B cell (primary cell): ENCODE measurements around the gene SMIM26. TPM values are rescaled to one million over a fixed set of nuclear protein-coding genes. Genes with fewer than 3 reads are reported as not detected.

Source experiments
- ATAC-seq: fragments of 200-7000 bp; cut with Tn5 transposase; one replicate; pipeline ENCODE4 v1.10.0; 2021; ENCODE audit warnings: low read depth, mild to moderate bottlenecking, moderate number of reproducible peaks, moderate library complexity
- CTCF ChIA-PET: fragments of 350-600 bp; sonication (Branson Sonifier 250); formaldehyde crosslinking; loops from one replicate; lab custom pipeline; 2021; ENCODE audit warnings: antibody characterized with exemption, inconsistent platforms; lab: Charles Lee
- POLR2A ChIA-PET: fragments of 350-600 bp; sonication (Branson Sonifier 250); formaldehyde crosslinking; loops from one replicate; lab custom pipeline; 2021; ENCODE audit warnings: antibody characterized with exemption; lab: Charles Lee
- DNase-seq: peaks from one replicate; pipeline ENCODE4 v3.0.0; 2013
- H2AFZ ChIP-seq: 2 replicates; pipeline ENCODE4 v1.6.1; 2012; ENCODE audit warnings: mild to moderate bottlenecking, low read depth, low read length; ENCODE audit not compliant: insufficient read depth, poor library complexity, severe bottlenecking
- H3K27ac ChIP-seq, 2 donors: 1 replicate in 1 of 2; 2 replicates in 1 of 2; pipeline ENCODE4 v1.5.1; 2012 to 2013; ENCODE audit warnings: low read length in 2 of 2, mild to moderate bottlenecking in 2 of 2, moderate library complexity in 1 of 2
- H3K27me3 ChIP-seq, 4 experiments: fragments of 200-600 bp in 1 of 4; sonication (generic) in 1 of 4; replicated peaks in 1 of 4; 1 replicate in 2 of 4; 2 replicates in 2 of 4; pipeline versions ENCODE4 v1.6.1 to v1.7.0; 2013 to 2016; ENCODE audit warnings: low read length in 3 of 4, mild to moderate bottlenecking in 2 of 4, mixed read lengths in 1 of 4, moderate library complexity in 1 of 4; ENCODE audit not compliant: insufficient read depth in 4 of 4, control insufficient read depth in 3 of 4; ENCODE audit errors: control extremely low read depth in 1 of 4
- H3K36me3 ChIP-seq, 2 experiments: replicated peaks in 1 of 2; 1 replicate in 1 of 2; 2 replicates in 1 of 2; pipeline versions ENCODE4 v1.6.1 to v1.7.1; 2013; ENCODE audit warnings: low read length in 1 of 2; ENCODE audit not compliant: insufficient read depth in 2 of 2, control insufficient read depth in 1 of 2; ENCODE audit errors: control extremely low read depth in 1 of 2, extremely low read depth in 1 of 2
- H3K4me1 ChIP-seq, 2 donors: fragments of 200-600 bp in 1 of 2; sonication (generic) in 1 of 2; 1 replicate in 1 of 2; 2 replicates in 1 of 2; pipeline versions ENCODE4 v1.5.1 to v1.6.1; 2013 to 2017; ENCODE audit warnings: low read length in 2 of 2; ENCODE audit not compliant: control insufficient read depth in 2 of 2, insufficient read depth in 2 of 2
- H3K4me2 ChIP-seq: replicated peaks from 2 replicates; pipeline ENCODE3; 2012; ENCODE audit warnings: mild to moderate bottlenecking, low read depth, low read length; ENCODE audit not compliant: poor library complexity, severe bottlenecking
- H3K4me3 ChIP-seq, 5 experiments: fragments of 200-600 bp in 1 of 5; sonication (generic) in 1 of 5; 1 replicate in 3 of 5; 2 replicates in 2 of 5; pipeline versions ENCODE4 v1.5.1 to v1.7.0; 2011 to 2016; ENCODE audit warnings: low read length in 4 of 5, mild to moderate bottlenecking in 4 of 5, low read depth in 2 of 5, control low read depth in 1 of 5, moderate library complexity in 1 of 5; ENCODE audit not compliant: insufficient read depth in 1 of 5; ENCODE audit errors: control extremely low read depth in 1 of 5, extremely low read depth in 1 of 5
- H3K79me2 ChIP-seq: fragments of 200-600 bp; sonication (generic); one replicate; pipeline ENCODE4 v1.6.0; 2016; ENCODE audit warnings: low read length; ENCODE audit not compliant: control insufficient read depth, insufficient read depth
- H3K9ac ChIP-seq: fragments of 200-600 bp; sonication (generic); 2 replicates; pipeline ENCODE4 v1.6.1; 2017; ENCODE audit warnings: mild to moderate bottlenecking, low read length, moderate library complexity
- H3K9me3 ChIP-seq, 3 donors: one replicate each; pipeline versions ENCODE4 v1.6.1 to v1.7.1; 2013; ENCODE audit warnings: low read length in 2 of 3; ENCODE audit not compliant: control insufficient read depth in 2 of 3, insufficient read depth in 1 of 3; ENCODE audit errors: control extremely low read depth in 1 of 3
- H4K20me1 ChIP-seq: 2 replicates; pipeline ENCODE4 v1.6.0; 2012; ENCODE audit warnings: mild to moderate bottlenecking, low read length; ENCODE audit not compliant: insufficient read depth, control insufficient read depth, poor library complexity, severe bottlenecking
- H3K27ac Mint-ChIP-seq: one replicate; pipeline ENCODE4 v1.8.0; 2021; ENCODE audit warnings: mixed read lengths
- H3K27me3 Mint-ChIP-seq: one replicate; pipeline ENCODE4 v1.8.0; 2021; ENCODE audit warnings: mixed read lengths
- H3K4me1 Mint-ChIP-seq: one replicate; pipeline ENCODE4 v1.8.0; 2021; ENCODE audit warnings: mixed read lengths
- H3K4me3 Mint-ChIP-seq: one replicate; pipeline ENCODE4 v1.8.0; 2021; ENCODE audit warnings: mixed read lengths
- H3K9me3 Mint-ChIP-seq: one replicate; pipeline ENCODE4 v1.8.0; 2022; ENCODE audit warnings: mixed read lengths; ENCODE audit not compliant: insufficient read depth
- EZH2 ChIP-seq: IDR thresholded peaks from 2 replicates; pipeline ENCODE4 v1.6.1; 2012; ENCODE audit warnings: borderline replicate concordance, low read depth, mild to moderate bottlenecking, moderate library complexity, low read length; ENCODE audit not compliant: insufficient read depth, poor library complexity, severe bottlenecking
- WGBS: methylation state at CpG from one replicate; pipeline ENCODE4 v1.1.5; 2013; ENCODE audit warnings: missing lambda C conversion rate; ENCODE audit not compliant: insufficient coverage; 5-methylcytosine and 5-hydroxymethylcytosine counted together
- intact Hi-C: fragments of 100-400 bp; cut with micrococcal nuclease; formaldehyde crosslinking; loops from one replicate; pipeline ENCODE4 v1.10.0; 2022
- polyA plus RNA-seq: library from polyadenylated mRNA; depleted of rRNA; stranded (reverse); fragments of >200 nt; gene quantifications from 2 replicates; pipeline ENCODE4 v1.2.3, GENCODE V29; 2012
- total RNA-seq, 2 donors: library from RNA; stranded (reverse); fragments of 120-200 nt in 1 of 2; gene quantifications; 1 replicate in 1 of 2; 2 replicates in 1 of 2; pipeline versions ENCODE4 v1.2.3 to v1.2.4, GENCODE V29; 2013 to 2022
- TF ChIP-seq, protein P1 (sequence below): fragments of 200-600 bp; IDR thresholded peaks from one replicate; pipeline ENCODE4 v1.8.0; 2022; ENCODE audit warnings: antibody characterized with exemption, mild to moderate bottlenecking

SMIM26 gene
- total and polyA plus RNA-seq, 2 donors (not counting 1 experiment from before 2014, with no cell fraction given): 47.7 to 100 TPM

DNA sequence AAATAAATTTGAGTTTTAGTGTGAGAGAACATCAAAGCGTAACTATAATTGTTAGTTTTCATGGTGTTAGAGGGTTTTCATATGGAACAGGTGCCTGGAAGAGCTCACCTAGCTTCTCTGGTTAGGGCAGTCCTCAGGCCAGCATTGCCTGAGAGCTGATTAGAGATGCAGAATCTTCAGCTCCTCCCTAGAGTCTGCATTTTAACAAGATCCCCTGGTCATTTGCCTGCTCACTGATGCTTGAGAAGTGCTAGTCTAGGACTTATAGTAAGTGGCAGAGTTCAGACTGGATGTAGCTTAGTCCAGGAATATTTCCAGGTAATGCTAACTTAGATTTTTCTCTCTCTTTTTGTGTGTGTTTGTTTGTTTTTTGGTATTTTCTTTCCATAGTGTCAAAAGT, 21.7 kb upstream of the SMIM26 start:
- no peak overlapping the region for H2AFZ ChIP-seq
- POLR2A ChIA-PET: no interaction called here
- no peaks in the 10 kb centered on the region for H4K20me1 ChIP-seq
- DNase-seq: no peak
- no peak overlapping the region for H3K9ac ChIP-seq
- H3K27me3 ChIP-seq: no peaks in the 10 kb centered on the region
- peaks cover 12 to 60% of the 10 kb centered on the region in 2 experiments for H3K36me3 ChIP-seq
- WGBS: 100% methylated on average over 1 of the region's 1 CpG
- no peaks in the 10 kb centered on the region for H3K9me3 Mint-ChIP-seq
- H3K4me1 ChIP-seq: no peaks in the 10 kb centered on the region
- H3K79me2 ChIP-seq: no peaks in the 10 kb centered on the region
- H3K4me3 Mint-ChIP-seq: no peak overlapping the region
- no peak for TF ChIP-seq EZH2
- TF ChIP-seq, protein P1, sequence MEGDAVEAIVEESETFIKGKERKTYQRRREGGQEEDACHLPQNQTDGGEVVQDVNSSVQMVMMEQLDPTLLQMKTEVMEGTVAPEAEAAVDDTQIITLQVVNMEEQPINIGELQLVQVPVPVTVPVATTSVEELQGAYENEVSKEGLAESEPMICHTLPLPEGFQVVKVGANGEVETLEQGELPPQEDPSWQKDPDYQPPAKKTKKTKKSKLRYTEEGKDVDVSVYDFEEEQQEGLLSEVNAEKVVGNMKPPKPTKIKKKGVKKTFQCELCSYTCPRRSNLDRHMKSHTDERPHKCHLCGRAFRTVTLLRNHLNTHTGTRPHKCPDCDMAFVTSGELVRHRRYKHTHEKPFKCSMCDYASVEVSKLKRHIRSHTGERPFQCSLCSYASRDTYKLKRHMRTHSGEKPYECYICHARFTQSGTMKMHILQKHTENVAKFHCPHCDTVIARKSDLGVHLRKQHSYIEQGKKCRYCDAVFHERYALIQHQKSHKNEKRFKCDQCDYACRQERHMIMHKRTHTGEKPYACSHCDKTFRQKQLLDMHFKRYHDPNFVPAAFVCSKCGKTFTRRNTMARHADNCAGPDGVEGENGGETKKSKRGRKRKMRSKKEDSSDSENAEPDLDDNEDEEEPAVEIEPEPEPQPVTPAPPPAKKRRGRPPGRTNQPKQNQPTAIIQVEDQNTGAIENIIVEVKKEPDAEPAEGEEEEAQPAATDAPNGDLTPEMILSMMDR: no peak
- no peak overlapping the region for H3K4me3 ChIP-seq
- H3K27ac Mint-ChIP-seq: no peak overlapping the region
- intact Hi-C loops: no loop called here
- CTCF ChIA-PET: no interaction called here
- ATAC-seq: no peak
- no peak overlapping the region for H3K27ac ChIP-seq
- no peaks in the 10 kb centered on the region for H3K4me1 Mint-ChIP-seq
- no peaks in the 10 kb centered on the region for H3K9me3 ChIP-seq
- H3K4me2 ChIP-seq: no peak overlapping the region
- no peaks in the 10 kb centered on the region for H3K27me3 Mint-ChIP-seq

DNA sequence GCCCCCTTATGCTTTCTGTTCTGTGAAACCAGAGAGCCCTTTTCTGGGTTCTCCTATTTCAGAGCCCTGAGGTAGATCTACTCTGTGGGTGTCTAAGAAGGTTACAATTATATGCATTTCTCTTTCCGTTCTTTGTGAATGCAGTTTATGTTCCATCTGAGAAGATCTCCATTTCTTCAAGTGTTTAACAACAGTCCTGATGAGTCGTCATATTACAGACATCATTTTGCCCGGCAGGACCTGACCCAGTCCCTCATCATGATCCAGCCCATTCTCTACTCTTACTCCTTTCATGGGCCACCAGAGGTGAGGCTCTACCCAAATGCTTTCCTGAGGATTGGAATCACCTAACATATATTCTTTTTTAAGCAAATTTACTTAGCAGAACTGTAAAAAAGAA, 18.8 kb upstream of the SMIM26 start:
- no peak overlapping the region for H3K4me3 ChIP-seq
- POLR2A ChIA-PET: no interaction called here

More for the DNA sequence above, 18.8 kb upstream of the SMIM26 start:
- Mint-ChIP-seq H3K9me3 (no peaks in the 10 kb centered on the region), H3K27ac (no peak overlapping the region), H3K27me3 (no peaks in the 10 kb centered on the region), H3K4me1 (no peaks in the 10 kb centered on the region), H3K4me3 (no peak overlapping the region)
- Histone ChIP-seq H2AFZ (no peak overlapping the region), H3K36me3 (peaks cover 14 to 55% of the 10 kb centered on the region in 2 experiments), H4K20me1 (no peaks in the 10 kb centered on the region), H3K27me3 (no peaks in the 10 kb centered on the region), H3K9ac (no peak overlapping the region), H3K79me2 (no peaks in the 10 kb centered on the region), H3K4me1 (no peaks in the 10 kb centered on the region), H3K27ac (no peak overlapping the region), H3K9me3 (no peaks in the 10 kb centered on the region), H3K4me2 (no peak overlapping the region)
- CTCF ChIA-PET: no interaction called here
- DNase-seq (no peak), ATAC-seq (no peak)
- intact Hi-C loops: no loop called here
- 100% methylated on average over 2 of the region's 3 CpGs for WGBS
- no peak for TF ChIP-seq EZH2
- TF ChIP-seq, protein P1: no peak
